DOHH2 (cell line): ENCODE measurements around the gene CFAP46.

Source experiments
- H3F3A ChIP-seq: fragments of 200-600 bp; sonication (generic), shearing (Covaris generic); 2 replicates; pipeline ENCODE4 v1.6.0; 2016; ENCODE audit warnings: antibody characterized with exemption, mild to moderate bottlenecking; ENCODE audit not compliant: control insufficient read depth, insufficient read depth
- H3K27ac ChIP-seq: fragments of 200-600 bp; sonication (generic); 2 replicates; pipeline ENCODE4 v1.5.1; 2014; ENCODE audit warnings: low read depth, mild to moderate bottlenecking, low read length, moderate library complexity
- H3K27me3 ChIP-seq: fragments of 200-600 bp; sonication (generic); 2 replicates; pipeline ENCODE4 v1.6.1; 2014; ENCODE audit warnings: mild to moderate bottlenecking, low read length, mixed read lengths; ENCODE audit not compliant: control insufficient read depth
- H3K36me3 ChIP-seq: fragments of 200-600 bp; sonication (generic); 2 replicates; pipeline ENCODE4 v1.6.1; 2014; ENCODE audit warnings: mild to moderate bottlenecking, low read length, moderate library complexity, mixed read lengths; ENCODE audit not compliant: control insufficient read depth
- H3K4me1 ChIP-seq: fragments of 200-600 bp; sonication (generic); 2 replicates; pipeline ENCODE4 v1.6.1; 2014; ENCODE audit warnings: mild to moderate bottlenecking, low read length, mixed read lengths; ENCODE audit not compliant: control insufficient read depth
- H3K4me2 ChIP-seq: fragments of 200-600 bp; sonication (generic); 2 replicates; pipeline ENCODE4 v1.6.0; 2014; ENCODE audit warnings: mild to moderate bottlenecking, low read length, moderate library complexity
- H3K4me3 ChIP-seq: fragments of 200-600 bp; sonication (generic); 2 replicates; pipeline ENCODE4 v1.5.1; 2014; ENCODE audit warnings: mild to moderate bottlenecking, low read length, mixed read lengths
- H3K79me2 ChIP-seq: fragments of 200-600 bp; sonication (generic); 2 replicates; pipeline ENCODE4 v1.6.1; 2014; ENCODE audit warnings: mild to moderate bottlenecking, low read length, mixed read lengths; ENCODE audit not compliant: control insufficient read depth
- H3K9me2 ChIP-seq: fragments of 200-600 bp; sonication (generic); replicated peaks from 2 replicates; pipeline ENCODE4 v1.6.1; 2014; ENCODE audit warnings: mild to moderate bottlenecking, low read length, mixed read lengths; ENCODE audit not compliant: control insufficient read depth
- H3K9me3 ChIP-seq: fragments of 200-600 bp; sonication (generic); 2 replicates; pipeline ENCODE4 v1.6.1; 2014; ENCODE audit warnings: antibody characterized with exemption, low read length, mixed read lengths; ENCODE audit not compliant: control insufficient read depth, insufficient read depth
- H4K20me1 ChIP-seq: fragments of 200-600 bp; sonication (generic); 2 replicates; pipeline ENCODE4 v1.6.0; 2014; ENCODE audit warnings: low read depth, mild to moderate bottlenecking, antibody characterized with exemption, low read length, moderate library complexity; ENCODE audit not compliant: control insufficient read depth, insufficient read depth
- EZH2phosphoT487 ChIP-seq: fragments of 200-600 bp; sonication (generic); IDR thresholded peaks from 2 replicates; pipeline ENCODE4 v1.6.1; 2017; ENCODE audit warnings: borderline replicate concordance, mild to moderate bottlenecking, antibody characterized with exemption, low read length, moderate library complexity, mixed read lengths
- TF ChIP-seq, protein P1 (sequence below): fragments of 200-600 bp; sonication (generic); IDR thresholded peaks from one replicate; pipeline ENCODE4 v1.5.1; 2014; ENCODE audit warnings: antibody characterized with exemption, mild to moderate bottlenecking, low read depth, low read length; ENCODE audit not compliant: poor library complexity, severe bottlenecking

Gene CFAP46

DNA sequence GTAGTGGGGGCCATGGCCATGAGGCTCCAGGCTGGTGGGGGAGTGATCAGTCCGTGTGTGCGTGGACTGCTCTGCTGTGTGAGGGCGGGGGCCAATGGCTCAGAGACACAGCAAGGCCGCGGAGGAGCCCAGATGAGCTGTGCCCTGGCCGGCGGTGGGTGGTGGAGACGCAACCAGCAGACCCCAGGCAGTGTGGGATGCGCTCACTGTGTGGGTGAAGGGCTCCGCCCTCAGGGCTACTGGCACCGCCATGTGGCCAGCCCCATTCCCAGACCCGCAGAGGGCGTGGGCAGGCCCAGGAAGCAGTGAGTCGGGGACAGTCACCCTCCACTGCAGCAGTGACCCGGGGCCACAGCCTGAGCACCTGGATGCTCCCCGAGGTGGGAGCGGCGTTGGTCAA is 165.5 kb downstream of the CFAP46 start:
- Histone ChIP-seq H3K36me3 (no peaks in the 10 kb centered on the region), H3K27ac (no peak overlapping the region), H3K4me3 (no peak overlapping the region), H3K4me1 (no peaks in the 10 kb centered on the region), H3K9me2 (no peaks in the 10 kb centered on the region), H4K20me1 (no peaks in the 10 kb centered on the region), H3K27me3 (no peaks in the 10 kb centered on the region), H3K79me2 (no peaks in the 10 kb centered on the region), H3K9me3 (peaks cover 20% of the 10 kb centered on the region; the same call in 1 of the 2 replicates), H3K4me2 (no peak overlapping the region), H3F3A (no peaks in the 10 kb centered on the region; the same call in 1 of the 2 replicates)
- TF ChIP-seq, protein P1, sequence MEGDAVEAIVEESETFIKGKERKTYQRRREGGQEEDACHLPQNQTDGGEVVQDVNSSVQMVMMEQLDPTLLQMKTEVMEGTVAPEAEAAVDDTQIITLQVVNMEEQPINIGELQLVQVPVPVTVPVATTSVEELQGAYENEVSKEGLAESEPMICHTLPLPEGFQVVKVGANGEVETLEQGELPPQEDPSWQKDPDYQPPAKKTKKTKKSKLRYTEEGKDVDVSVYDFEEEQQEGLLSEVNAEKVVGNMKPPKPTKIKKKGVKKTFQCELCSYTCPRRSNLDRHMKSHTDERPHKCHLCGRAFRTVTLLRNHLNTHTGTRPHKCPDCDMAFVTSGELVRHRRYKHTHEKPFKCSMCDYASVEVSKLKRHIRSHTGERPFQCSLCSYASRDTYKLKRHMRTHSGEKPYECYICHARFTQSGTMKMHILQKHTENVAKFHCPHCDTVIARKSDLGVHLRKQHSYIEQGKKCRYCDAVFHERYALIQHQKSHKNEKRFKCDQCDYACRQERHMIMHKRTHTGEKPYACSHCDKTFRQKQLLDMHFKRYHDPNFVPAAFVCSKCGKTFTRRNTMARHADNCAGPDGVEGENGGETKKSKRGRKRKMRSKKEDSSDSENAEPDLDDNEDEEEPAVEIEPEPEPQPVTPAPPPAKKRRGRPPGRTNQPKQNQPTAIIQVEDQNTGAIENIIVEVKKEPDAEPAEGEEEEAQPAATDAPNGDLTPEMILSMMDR: no peak
- TF ChIP-seq EZH2phosphoT487: no peak

DNA sequence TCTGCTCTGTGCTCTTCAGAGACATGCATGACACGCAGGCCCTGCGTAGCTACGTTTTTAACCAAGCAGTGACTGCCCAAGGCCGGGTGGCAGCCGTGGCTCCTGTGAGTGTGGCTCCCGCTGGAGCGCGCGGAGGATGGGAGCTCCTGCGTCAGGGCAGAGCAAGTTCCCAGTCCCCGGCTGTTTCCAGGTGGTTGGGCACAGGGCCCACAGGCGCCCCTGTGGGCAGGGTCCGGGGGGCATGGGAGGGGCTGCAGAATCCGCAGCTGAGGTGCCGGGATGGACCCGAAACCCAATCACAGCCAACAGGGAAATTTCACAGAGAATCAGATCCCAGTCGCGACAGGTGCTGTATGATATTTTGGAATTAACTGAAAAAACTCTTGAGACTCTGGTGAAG is 166.2 kb downstream of the CFAP46 start:
- TF ChIP-seq, protein P1: no peak
- TF ChIP-seq EZH2phosphoT487: no peak

GRCh38 chr10:132774902-132775863 is 167.2 kb downstream of the CFAP46 start:
- Histone ChIP-seq H3K9me3 (peaks cover 31% of the 10 kb centered on the region), H3K27ac (no peak overlapping the region), H3K36me3 (no peaks in the 10 kb centered on the region), H4K20me1 (no peaks in the 10 kb centered on the region), H3K4me3 (no peak overlapping the region), H3K27me3 (no peaks in the 10 kb centered on the region), H3K79me2 (no peaks in the 10 kb centered on the region), H3K4me1 (no peaks in the 10 kb centered on the region), H3K4me2 (no peak overlapping the region), H3K9me2 (no peaks in the 10 kb centered on the region), H3F3A (no peaks in the 10 kb centered on the region; the same call in 1 of the 2 replicates)
- no peak for TF ChIP-seq EZH2phosphoT487
- TF ChIP-seq, protein P1: no peak

More for the DNA sequence above, 166.2 kb downstream of the CFAP46 start:
- Histone ChIP-seq H3K79me2 (no peaks in the 10 kb centered on the region), H3K4me2 (no peak overlapping the region), H3K27me3 (no peaks in the 10 kb centered on the region), H4K20me1 (no peaks in the 10 kb centered on the region), H3K4me3 (no peak overlapping the region), H3K4me1 (no peaks in the 10 kb centered on the region), H3K9me2 (no peaks in the 10 kb centered on the region), H3F3A (no peaks in the 10 kb centered on the region; the same call in 1 of the 2 replicates), H3K36me3 (no peaks in the 10 kb centered on the region), H3K9me3 (peaks cover 23% of the 10 kb centered on the region), H3K27ac (no peak overlapping the region)
